Stomach (tissue), 9 donors: ENCODE results near the gene CREBL2. TPM values are rescaled to one million over a fixed set of nuclear protein-coding genes. Genes with fewer than 3 reads are reported as not detected.

Experiments used
- DNase-seq, 2 donors: peaks; one replicate each; pipeline versions ENCODE4 v3.0.0 to v3.0.0-alpha.2; 2013 to 2019
- H3K27ac ChIP-seq, 5 donors: fragments of 200-600 bp in 4 of 5; sonication (generic) in 4 of 5; one replicate each; pipeline ENCODE4 v1.5.1; 2013 to 2019; ENCODE audit warnings: mild to moderate bottlenecking in 1 of 5, moderate library complexity in 1 of 5
- H3K27me3 ChIP-seq, 3 donors: fragments of 200-600 bp; sonication (generic); one replicate each; pipeline ENCODE4 v1.5.1; 2017 to 2019; ENCODE audit warnings: mixed run types in 1 of 3
- H3K36me3 ChIP-seq, 4 donors: fragments of 200-600 bp; sonication (generic); 1 replicate in 3 of 4; 2 replicates in 1 of 4; pipeline ENCODE4 v1.5.1; 2016 to 2019
- H3K4me1 ChIP-seq, 4 donors: fragments of 200-600 bp; sonication (generic); one replicate each; pipeline ENCODE4 v1.5.1; 2016 to 2019
- H3K4me3 ChIP-seq, 4 donors: fragments of 200-600 bp; sonication (generic) in 3 of 4; one replicate each; pipeline ENCODE4 v1.5.1; 2016 to 2019; ENCODE audit warnings: mild to moderate bottlenecking in 1 of 4
- H3K9me3 ChIP-seq, 4 donors: fragments of 200-600 bp; sonication (generic); one replicate each; pipeline ENCODE4 v1.5.1; 2016 to 2019
- CTCF ChIP-seq, 7 experiments: fragments of 450-650 bp in 4 of 7; fragments of 200-600 bp in 3 of 7; sonication (generic) in 3 of 7; IDR thresholded peaks; one replicate each; pipeline ENCODE4 v1.5.1; 2016 to 2019; ENCODE audit warnings: antibody characterized with exemption in 7 of 7, control low read depth in 2 of 7, mild to moderate bottlenecking in 1 of 7
- EP300 ChIP-seq: sonication (generic); formaldehyde crosslinking; IDR thresholded peaks from one replicate; pipeline ENCODE4 v1.6.1; 2017; ENCODE audit warnings: antibody characterized with exemption
- POLR2A ChIP-seq, 4 donors: fragments of 450-650 bp; IDR thresholded peaks; one replicate each; pipeline ENCODE4 v1.6.1; 2016; ENCODE audit warnings: antibody characterized with exemption in 4 of 4, control low read depth in 2 of 4, mild to moderate bottlenecking in 1 of 4, moderate library complexity in 1 of 4
- POLR2AphosphoS5 ChIP-seq, 3 donors: sonication (generic); formaldehyde crosslinking; IDR thresholded peaks; one replicate each; pipeline ENCODE4 v1.6.1; 2016; ENCODE audit warnings: antibody characterized with exemption in 3 of 3
- WGBS, 5 donors: extraction: QIAGEN DNeasy Blood & Tissue Kit in 3 of 5; methylation state at CpG; one replicate each; pipeline versions ENCODE4 v1.1.5 to v1.1.7; 2013 to 2018; 5-methylcytosine and 5-hydroxymethylcytosine counted together
- intact Hi-C: fragments of 100-400 bp; cut with DNase I; formaldehyde crosslinking; loops from one replicate; pipeline ENCODE4 v1.15.1; 2023; ENCODE audit warnings: low total_unique reads
- polyA plus RNA-seq, 3 donors: library from polyadenylated mRNA; stranded (reverse); fragments of 200-250 nt; gene quantifications; one replicate each; pipeline ENCODE4 v1.2.3, GENCODE V29; 2013
- total RNA-seq, 5 donors: library from RNA; depleted of rRNA; stranded (reverse); fragments of >200 nt; gene quantifications; one replicate each; pipeline versions ENCODE4 v1.1.0 to v1.2.3, GENCODE V29; 2014 to 2016
- donor health status: healthy with polysubstance abuse.
- donor health status: Bipolar disorder and iron deficiency.
- donor health status: healthy.

Gene CREBL2
- total and polyA plus RNA-seq, 8 donors = 8.2 to 42.0 (median 31.8) TPM

- peaks cover 0 to 21% (median 5%) of the 10 kb centered on the region in 4 donors for H3K36me3 ChIP-seq
- no peaks in the 10 kb centered on the region for H3K27me3 ChIP-seq
- no peak for TF ChIP-seq POLR2A (IDR thresholded peaks at IDR 0.05)
- no peak for TF ChIP-seq CTCF (IDR thresholded peaks at IDR 0.05)
- no peak for TF ChIP-seq EP300
- no peak for TF ChIP-seq POLR2AphosphoS5 (IDR thresholded peaks at IDR 0.05)
- H3K9me3 ChIP-seq = no peaks in the 10 kb centered on the region
- intact Hi-C loops = no loop called here
- no peak for DNase-seq
- H3K4me1 ChIP-seq = peaks cover 4 to 34% (median 18%) of the 10 kb centered on the region in 4 donors
- no peak overlapping the region for H3K27ac ChIP-seq
- no peak overlapping the region for H3K4me3 ChIP-seq
- WGBS, 5 donors = 83 to 87% (median 85%) methylated on average over 6 of the region's 6 CpGs
Measured at GRCh38 chr12:12620730-12621315, 9.1 kb downstream of the CREBL2 start.

GRCh38 chr12:12622418-12622817 is 10.7 kb downstream of the CREBL2 start:
- intact Hi-C loops = no loop called here
- TF ChIP-seq EP300 (no peak), CTCF (IDR thresholded peaks at IDR 0.05) (no peak), POLR2AphosphoS5 (IDR thresholded peaks at IDR 0.05) (no peak), POLR2A (IDR thresholded peaks at IDR 0.05) (no peak)

GRCh38 chr12:12624498-12624992 is 12.9 kb downstream of the CREBL2 start:
- H3K27ac ChIP-seq = no peak overlapping the region
- intact Hi-C loops = no loop called here
- WGBS, 5 donors = 75 to 87% (median 79%) methylated on average over 4 to 5 of the region's 5 CpGs
- H3K4me1 ChIP-seq = peaks cover 0 to 25% (median 14%) of the 10 kb centered on the region in 4 donors
- peaks cover 0 to 21% (median 5%) of the 10 kb centered on the region in 4 donors for H3K36me3 ChIP-seq
- no peaks in the 10 kb centered on the region for H3K9me3 ChIP-seq
- H3K4me3 ChIP-seq = no peak overlapping the region
- TF ChIP-seq EP300 (no peak), POLR2AphosphoS5 (IDR thresholded peaks at IDR 0.05) (no peak), CTCF (IDR thresholded peaks at IDR 0.05) (no peak), POLR2A (IDR thresholded peaks at IDR 0.05) (no peak)
- DNase-seq = no peak
- H3K27me3 ChIP-seq = no peaks in the 10 kb centered on the region

More at GRCh38 chr12:12622418-12622817, 10.7 kb downstream of the CREBL2 start:
- whole genome bisulfite sequencing, 5 donors = 48 to 57% (median 54%) methylated on average over 3 of the region's 3 CpGs
- Histone ChIP-seq H3K36me3 (peaks cover 0 to 21% (median 5%) of the 10 kb centered on the region in 4 donors), H3K4me1 (peaks cover 0 to 19% (median 9%) of the 10 kb centered on the region in 4 donors), H3K4me3 (no peak overlapping the region), H3K9me3 (no peaks in the 10 kb centered on the region), H3K27me3 (no peaks in the 10 kb centered on the region), H3K27ac (no peak overlapping the region)
- no peak for DNase-seq

- intact Hi-C loops = no loop called here
- Histone ChIP-seq H3K4me1 (peaks cover 0 to 36% (median 18%) of the 10 kb centered on the region in 4 donors), H3K9me3 (no peaks in the 10 kb centered on the region), H3K36me3 (peaks cover 0 to 14% (median 5%) of the 10 kb centered on the region in 4 donors), H3K4me3 (no peak overlapping the region), H3K27ac (no peak overlapping the region), H3K27me3 (no peaks in the 10 kb centered on the region)
- no peak for DNase-seq
- 77 to 88% (median 84%) methylated on average over 2 of the region's 2 CpGs for WGBS, 5 donors
- TF ChIP-seq POLR2AphosphoS5 (IDR thresholded peaks at IDR 0.05) (no peak), EP300 (no peak), POLR2A (IDR thresholded peaks at IDR 0.05) (no peak), CTCF (IDR thresholded peaks at IDR 0.05) (no peak)
Measured at GRCh38 chr12:12626471-12626870, 14.8 kb downstream of the CREBL2 start.
